A549 (cell line): ENCODE measurements around the gene ZBTB16.

ENCODE experiments used
- EP300 ChIP-seq, 2 experiments: fragments of >200 bp; sonication (Bioruptor Twin); formaldehyde crosslinking; IDR thresholded peaks; 2 replicates in 1 of 2; 3 replicates in 1 of 2; pipeline ENCODE4 v1.6.1; 2016 to 2017
- ESRRA ChIP-seq: fragments of 150-350 bp; IDR thresholded peaks from 2 replicates; pipeline ENCODE4 v1.6.1; 2014; ENCODE audit warnings: mild to moderate bottlenecking, low read length, borderline replicate concordance
- FOSL2 ChIP-seq, 2 experiments: fragments of 450-650 bp in 1 of 2; fragments of >200 bp in 1 of 2; sonication (Bioruptor Twin) in 1 of 2; formaldehyde crosslinking; IDR thresholded peaks; 2 replicates each; pipeline versions ENCODE4 v1.5.0 to v1.6.1; 2016 to 2020; ENCODE audit warnings: mild to moderate bottlenecking in 1 of 2, moderate library complexity in 1 of 2
- PHF8 ChIP-seq: fragments of 200-600 bp; sonication (generic); IDR thresholded peaks from 2 replicates; pipeline ENCODE4 v1.6.1; 2016; ENCODE audit warnings: low read depth, mild to moderate bottlenecking, antibody characterized with exemption, moderate library complexity, borderline replicate concordance
- POLR2A ChIP-seq: IDR thresholded peaks from 2 replicates; pipeline ENCODE4 v1.6.1; 2012; ENCODE audit warnings: mild to moderate bottlenecking, low read length
- ZFP36 ChIP-seq: fragments of 450-650 bp; IDR thresholded peaks from 2 replicates; pipeline ENCODE4 v1.6.1; 2014; ENCODE audit warnings: borderline replicate concordance; ENCODE audit not compliant: partially characterized antibody
- TF ChIP-seq, protein P1 (sequence below): fragments of >200 bp; sonication (Bioruptor Twin); formaldehyde crosslinking; IDR thresholded peaks from 3 replicates; pipeline ENCODE4 v1.5.1; 2016
- TF ChIP-seq, protein P2 (sequence below): IDR thresholded peaks from 2 replicates; pipeline ENCODE4 v1.6.1; 2012

DNA sequence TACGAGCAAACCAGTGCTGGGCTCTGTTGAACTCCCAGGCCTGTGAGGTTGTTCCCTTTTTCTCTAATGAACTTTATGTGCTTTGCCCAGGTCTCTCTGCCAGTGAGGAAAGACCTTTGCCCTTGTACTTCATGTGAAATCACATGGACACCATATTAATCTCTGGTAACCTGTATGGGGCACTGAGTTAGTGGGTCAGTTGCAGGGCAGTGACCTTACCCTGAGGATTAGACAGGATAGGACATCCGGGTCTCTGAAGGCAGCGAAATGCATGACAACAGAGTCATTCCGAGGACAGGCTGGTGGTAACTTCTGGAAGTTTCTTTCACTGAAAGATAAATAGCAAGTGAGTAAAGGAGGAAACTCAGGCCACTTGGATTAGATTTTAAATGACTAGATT lies 93.7 kb downstream of the ZBTB16 start:
- no peak for TF ChIP-seq ZFP36
- no peak for TF ChIP-seq FOSL2 (IDR thresholded peaks at IDR 0.05)
- TF ChIP-seq FOSL2 (CRISPR knock-in tag; IDR thresholded peaks at IDR 0.05), result no peak
- no peak for TF ChIP-seq POLR2A
- TF ChIP-seq, protein P1, sequence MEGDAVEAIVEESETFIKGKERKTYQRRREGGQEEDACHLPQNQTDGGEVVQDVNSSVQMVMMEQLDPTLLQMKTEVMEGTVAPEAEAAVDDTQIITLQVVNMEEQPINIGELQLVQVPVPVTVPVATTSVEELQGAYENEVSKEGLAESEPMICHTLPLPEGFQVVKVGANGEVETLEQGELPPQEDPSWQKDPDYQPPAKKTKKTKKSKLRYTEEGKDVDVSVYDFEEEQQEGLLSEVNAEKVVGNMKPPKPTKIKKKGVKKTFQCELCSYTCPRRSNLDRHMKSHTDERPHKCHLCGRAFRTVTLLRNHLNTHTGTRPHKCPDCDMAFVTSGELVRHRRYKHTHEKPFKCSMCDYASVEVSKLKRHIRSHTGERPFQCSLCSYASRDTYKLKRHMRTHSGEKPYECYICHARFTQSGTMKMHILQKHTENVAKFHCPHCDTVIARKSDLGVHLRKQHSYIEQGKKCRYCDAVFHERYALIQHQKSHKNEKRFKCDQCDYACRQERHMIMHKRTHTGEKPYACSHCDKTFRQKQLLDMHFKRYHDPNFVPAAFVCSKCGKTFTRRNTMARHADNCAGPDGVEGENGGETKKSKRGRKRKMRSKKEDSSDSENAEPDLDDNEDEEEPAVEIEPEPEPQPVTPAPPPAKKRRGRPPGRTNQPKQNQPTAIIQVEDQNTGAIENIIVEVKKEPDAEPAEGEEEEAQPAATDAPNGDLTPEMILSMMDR, result no peak
- no peak for TF ChIP-seq ESRRA
- no peak for TF ChIP-seq PHF8
- no peak for TF ChIP-seq EP300 (IDR thresholded peaks at IDR 0.05)
- TF ChIP-seq, protein P2, sequence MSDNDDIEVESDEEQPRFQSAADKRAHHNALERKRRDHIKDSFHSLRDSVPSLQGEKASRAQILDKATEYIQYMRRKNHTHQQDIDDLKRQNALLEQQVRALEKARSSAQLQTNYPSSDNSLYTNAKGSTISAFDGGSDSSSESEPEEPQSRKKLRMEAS, result no peak
